Cardiac fibroblast (primary cell): ENCODE measurements around the gene PPT2.

Source experiments
- DNase-seq, 2 donors: peaks; one replicate each; pipeline versions ENCODE4 v3.0.0 to v3.0.0-alpha.2; 2010; ENCODE audit warnings: low read depth in 2 of 2
- H3K4me3 ChIP-seq, 2 donors: replicated peaks in 1 of 2; 1 replicate in 1 of 2; 2 replicates in 1 of 2; pipeline ENCODE4 v1.5.1; 2011; ENCODE audit warnings: low read depth in 2 of 2, low read length in 2 of 2, mild to moderate bottlenecking in 2 of 2, moderate library complexity in 1 of 2
- CTCF ChIP-seq: IDR thresholded peaks from one replicate; pipeline ENCODE4 v1.5.1; 2011; ENCODE audit warnings: low read depth, mild to moderate bottlenecking, low read length, inconsistent platforms

The PPT2 gene

GRCh38 chr6:32109765-32110160 is 44.2 kb upstream of the PPT2 start:
- TF ChIP-seq CTCF = no peak
- no peak for DNase-seq
- H3K4me3 ChIP-seq = no peak overlapping the region

DNA sequence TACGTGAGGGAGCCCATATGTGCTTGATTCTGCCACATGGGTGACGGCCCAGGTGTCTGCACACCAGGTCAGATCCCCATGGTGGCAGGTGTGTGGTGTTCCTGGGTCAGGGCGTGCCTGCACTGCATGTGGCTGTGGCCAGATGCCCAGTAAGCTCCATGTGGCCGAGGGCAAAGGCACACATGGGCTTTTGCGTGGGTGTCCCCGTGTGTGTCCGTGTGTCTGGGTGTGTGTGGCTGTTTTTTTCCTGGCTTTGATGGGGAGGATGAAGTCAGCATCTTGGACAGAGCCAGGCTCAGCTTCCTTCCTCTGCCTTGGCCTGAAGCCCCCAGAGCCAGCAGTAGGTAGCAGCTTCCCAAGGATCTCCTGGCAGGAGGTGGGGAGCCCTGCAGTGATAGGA is 43.3 kb upstream of the PPT2 start:
- H3K4me3 ChIP-seq = no peak overlapping the region
- no peak for DNase-seq
- TF ChIP-seq CTCF = no peak

GRCh38 chr6:32111424-32112066 is 42.4 kb upstream of the PPT2 start:
- DNase-seq = peak in 1 of 2 donors; percentile 63
- TF ChIP-seq CTCF = no peak
- no peak overlapping the region for H3K4me3 ChIP-seq

DNA sequence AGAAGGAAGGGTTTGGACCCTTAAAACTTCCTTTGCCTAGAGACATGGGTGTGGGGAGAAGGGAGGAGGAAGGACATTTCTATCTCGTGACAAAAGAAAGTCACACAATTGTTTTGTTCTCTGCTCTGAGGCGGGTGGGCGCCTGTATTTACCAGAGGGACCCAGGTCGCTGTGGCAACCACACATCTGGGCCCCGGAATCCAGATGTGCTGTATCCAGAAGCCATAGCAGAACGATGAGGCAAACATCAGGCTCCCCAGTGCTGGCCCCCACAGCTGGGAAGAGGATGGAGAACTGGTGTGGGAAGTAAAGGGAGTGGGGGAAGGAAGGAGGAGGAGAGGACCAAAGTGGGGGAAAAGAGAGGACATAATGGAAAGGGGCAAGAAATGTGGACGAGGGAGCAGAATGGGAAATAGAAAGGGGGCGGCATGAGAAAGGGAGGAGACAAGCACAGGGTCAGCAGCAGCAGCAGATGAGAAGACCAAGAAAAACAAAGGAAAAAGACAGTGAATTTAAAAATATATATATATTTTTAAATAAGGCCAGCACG is 41.4 kb upstream of the PPT2 start:
- DNase-seq = peak; percentile 22 to 61
- no peak overlapping the region for H3K4me3 ChIP-seq
- TF ChIP-seq CTCF = no peak

GRCh38 chr6:32113386-32114352 is 40.3 kb upstream of the PPT2 start:
- peak; percentile 71 for TF ChIP-seq CTCF
- DNase-seq = peak; percentile 98 to 99
- no peak overlapping the region for H3K4me3 ChIP-seq

DNA sequence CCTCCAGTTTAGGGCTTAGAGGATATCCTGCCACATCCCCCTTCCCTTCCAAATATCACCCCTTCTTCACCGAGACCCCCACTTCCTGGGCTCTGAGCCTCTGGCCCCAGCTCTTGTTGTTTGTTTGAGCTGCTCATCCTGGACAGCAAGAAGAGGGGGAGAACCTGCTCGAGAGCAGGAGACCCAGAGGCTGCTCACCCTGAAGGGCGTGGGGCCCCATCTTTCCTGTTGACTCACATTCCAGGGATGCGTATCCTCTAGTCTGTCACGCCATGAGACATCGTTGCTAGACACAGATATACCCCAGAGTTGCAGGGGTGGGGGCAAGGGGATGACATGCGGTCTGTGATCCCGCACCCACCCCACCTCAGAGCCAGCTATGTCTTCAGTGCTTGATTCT is 39.1 kb upstream of the PPT2 start:
- no peak overlapping the region for H3K4me3 ChIP-seq
- peak; percentile 56 to 89 for DNase-seq
- no peak for TF ChIP-seq CTCF
